HepG2 (cell line): Measurements from ENCODE around the gene PAM16. TPM values are rescaled to one million over a fixed set of nuclear protein-coding genes. Genes with fewer than 3 reads are reported as not detected.

Experiments used
- BATF2 ChIP-seq: sonication (generic); formaldehyde crosslinking; IDR thresholded peaks from 2 replicates; pipeline ENCODE4 v1.8.0; 2022; ENCODE audit warnings: mild to moderate bottlenecking, missing genetic modification reagents, moderate library complexity
- CENPX ChIP-seq: sonication (generic); formaldehyde crosslinking; IDR thresholded peaks from 2 replicates; pipeline ENCODE4 v1.9.0; 2021; ENCODE audit warnings: mild to moderate bottlenecking, missing genetic modification reagents, moderate library complexity
- CREM ChIP-seq, 2 experiments: sonication (generic) in 1 of 2; formaldehyde crosslinking in 1 of 2; IDR thresholded peaks; 2 replicates each; pipeline versions ENCODE4 v1.4.0 to v1.6.1; 2016 to 2020; ENCODE audit warnings: antibody characterized with exemption in 1 of 2, mild to moderate bottlenecking in 1 of 2, missing genetic modification reagents in 1 of 2
- HOXA3 ChIP-seq: sonication (generic); formaldehyde crosslinking; IDR thresholded peaks from 2 replicates; pipeline ENCODE4 v1.5.0; 2020; ENCODE audit warnings: missing genetic modification reagents
- MEIS2 ChIP-seq: sonication (generic); formaldehyde crosslinking; IDR thresholded peaks from 2 replicates; pipeline ENCODE4 v1.9.0; 2021; ENCODE audit warnings: mild to moderate bottlenecking, missing genetic modification reagents
- NRL ChIP-seq: sonication (generic); formaldehyde crosslinking; IDR thresholded peaks from 2 replicates; pipeline ENCODE4 v1.5.0; 2020; ENCODE audit warnings: missing genetic modification reagents, mild to moderate bottlenecking, moderate library complexity, borderline replicate concordance
- PRPF4 ChIP-seq: fragments of 200-400 bp; formaldehyde crosslinking; IDR thresholded peaks from 2 replicates; pipeline ENCODE4 v1.6.1; 2016; ENCODE audit warnings: low read length, low read depth; ENCODE audit not compliant: poor library complexity, severe bottlenecking
- RAD51 ChIP-seq: fragments of 450-650 bp; IDR thresholded peaks from 2 replicates; pipeline ENCODE4 v1.6.1; 2016; ENCODE audit warnings: borderline replicate concordance
- SALL1 ChIP-seq: sonication (generic); formaldehyde crosslinking; IDR thresholded peaks from 2 replicates; pipeline ENCODE4 v1.8.0; 2022; ENCODE audit warnings: mild to moderate bottlenecking, missing genetic modification reagents
- THAP11 ChIP-seq: IDR thresholded peaks from 2 replicates; pipeline ENCODE4 v1.6.1; 2016; ENCODE audit warnings: missing biosample characterization, missing genetic modification reagents
- YY1 ChIP-seq: IDR thresholded peaks from 2 replicates; pipeline ENCODE4 v1.6.1; 2011; ENCODE audit warnings: low read length, low read depth, moderate library complexity, mild to moderate bottlenecking; ENCODE audit not compliant: insufficient read depth, insufficient replicate concordance
- ZBTB2 ChIP-seq: sonication (generic); formaldehyde crosslinking; IDR thresholded peaks from 2 replicates; pipeline ENCODE4 v1.8.0; 2022; ENCODE audit warnings: low read depth, missing genetic modification reagents
- ZNF367 ChIP-seq: sonication (generic); formaldehyde crosslinking; IDR thresholded peaks from 2 replicates; pipeline ENCODE4 v1.4.0; 2020; ENCODE audit warnings: missing genetic modification reagents, borderline replicate concordance
- ZNF687 ChIP-seq: sonication (generic); formaldehyde crosslinking; IDR thresholded peaks from 2 replicates; pipeline ENCODE4 v1.5.1; 2020; ENCODE audit warnings: mild to moderate bottlenecking, missing genetic modification reagents, moderate library complexity
- polyA plus RNA-seq, 8 experiments: library from polyadenylated mRNA; depleted of rRNA in 3 of 8; stranded (reverse) in 7 of 8; unstranded in 1 of 8; fragments of >200 nt; fragmentation: Illumina TruSeq in 4 of 8; extraction: Trizol in 4 of 8; gene quantifications; 2 replicates each; pipeline versions ENCODE4 v1.2.1 to v1.2.3, GENCODE V29; 2011 to 2016; ENCODE audit warnings: low read depth in 4 of 8, missing spikeins in 1 of 8, mixed read lengths in 1 of 8; ENCODE audit not compliant: insufficient read depth in 1 of 8
- total RNA-seq, 5 experiments: library from RNA; depleted of rRNA; stranded (reverse); fragments of >200 nt; fragmentation: Illumina TruSeq; extraction: Trizol; gene quantifications; 2 replicates each; pipeline ENCODE4 v1.2.3, GENCODE V29; 2016; ENCODE audit warnings: low read depth in 1 of 5

The PAM16 gene
- total and polyA plus RNA-seq, 2 of the 13 experiments (the other 11 are each of a cell fraction or from before 2014, with no cell fraction given) = 51.5 to 51.8 TPM

GRCh38 chr16:4309833-4310266 is 41.3 kb downstream of the PAM16 start (continued):
- TF ChIP-seq ZNF687 (CRISPR knock-in tag) (peak; percentile 75), NRL (peak; percentile 36; the same call in 1 of the 2 replicates), YY1 (peak; percentile 63), THAP11 (CRISPR knock-in tag) (peak; percentile 45; the same call in 1 of the 2 replicates), CENPX (CRISPR knock-in tag) (no peak), ZNF367 (CRISPR knock-in tag) (no peak), PRPF4 (no peak), HOXA3 (CRISPR knock-in tag) (0 out of 2 replicates have a peak, but pooled peaks have one; percentile 36), RAD51 (no peak), ZBTB2 (CRISPR knock-in tag) (no peak), CREM (IDR thresholded peaks at IDR 0.05) (no peak), CREM (CRISPR knock-in tag; IDR thresholded peaks at IDR 0.05) (no peak), BATF2 (CRISPR knock-in tag) (no peak), SALL1 (CRISPR knock-in tag) (peak; percentile 27; the same call in 1 of the 2 replicates), MEIS2 (CRISPR knock-in tag) (0 out of 2 replicates have a peak, but pooled peaks have one; percentile 61)
